Mesenchymal stem cell (in vitro differentiated cells and primary cell): ENCODE results near the gene MACROD2.
"Not testable (repeated sequence)": the region's sequence is repeated elsewhere in the genome, so short reads cannot be mapped to it uniquely, and the experiment has no call there.

Source experiments
- DNase-seq: peaks from one replicate; pipeline ENCODE4 v3.0.0-alpha.2; 2013
- H2AFZ ChIP-seq: one replicate; pipeline ENCODE4 v1.6.1; 2013; ENCODE audit warnings: low read depth, mild to moderate bottlenecking, control low read depth, inconsistent platforms, low read length, moderate library complexity
- H2AK5ac ChIP-seq: 2 replicates; pipeline ENCODE4 v1.6.1; 2013; ENCODE audit warnings: low read length, moderate library complexity, mild to moderate bottlenecking, inconsistent platforms; ENCODE audit not compliant: severe bottlenecking
- H2BK120ac ChIP-seq: one replicate; pipeline ENCODE4 v1.6.1; 2013; ENCODE audit warnings: low read depth, mild to moderate bottlenecking, inconsistent platforms, low read length, moderate library complexity
- H2BK12ac ChIP-seq, 2 experiments: one replicate each; pipeline ENCODE4 v1.6.1; 2013; ENCODE audit warnings: inconsistent platforms in 2 of 2, low read length in 2 of 2, mild to moderate bottlenecking in 2 of 2, moderate library complexity in 2 of 2, control low read depth in 1 of 2
- H2BK15ac ChIP-seq: one replicate; pipeline ENCODE4 v1.6.1; 2013; ENCODE audit warnings: mild to moderate bottlenecking, low read depth, inconsistent platforms; ENCODE audit not compliant: poor library complexity, severe bottlenecking
- H2BK5ac ChIP-seq: 2 replicates; pipeline ENCODE4 v1.6.1; 2013; ENCODE audit warnings: low read depth, mild to moderate bottlenecking, low read length, control low read depth, inconsistent platforms; ENCODE audit not compliant: poor library complexity, severe bottlenecking
- H3K14ac ChIP-seq, 2 experiments: one replicate each; pipeline ENCODE4 v1.6.1; 2013; ENCODE audit warnings: inconsistent platforms in 2 of 2, low read length in 2 of 2, control low read depth in 1 of 2, mild to moderate bottlenecking in 1 of 2, moderate library complexity in 1 of 2
- H3K18ac ChIP-seq, 2 experiments: one replicate each; pipeline ENCODE4 v1.6.1; 2013; ENCODE audit warnings: inconsistent platforms in 2 of 2, low read length in 2 of 2, control low read depth in 1 of 2, low read depth in 1 of 2, mild to moderate bottlenecking in 1 of 2
- H3K23ac ChIP-seq, 2 experiments: one replicate each; pipeline ENCODE4 v1.6.1; 2013; ENCODE audit warnings: inconsistent platforms in 2 of 2, low read length in 2 of 2, mild to moderate bottlenecking in 2 of 2, moderate library complexity in 2 of 2, control low read depth in 1 of 2
- H3K27ac ChIP-seq: 2 replicates; pipeline ENCODE4 v1.5.1; 2013; ENCODE audit warnings: mild to moderate bottlenecking, moderate library complexity, low read length, control low read depth, inconsistent platforms; ENCODE audit not compliant: poor library complexity, severe bottlenecking
- H3K27me3 ChIP-seq, 2 experiments: 2 replicates each; pipeline versions ENCODE4 v1.6.1 to v1.7.0; 2013; ENCODE audit warnings: low read length in 2 of 2, mild to moderate bottlenecking in 2 of 2, moderate library complexity in 2 of 2, control low read depth in 1 of 2, inconsistent platforms in 1 of 2; ENCODE audit not compliant: control insufficient read depth in 1 of 2, insufficient read depth in 1 of 2
- H3K36me3 ChIP-seq, 2 experiments: 2 replicates each; pipeline versions ENCODE4 v1.6.1 to v1.7.0; 2013; ENCODE audit warnings: low read length in 2 of 2, control low read depth in 1 of 2, inconsistent platforms in 1 of 2, low read depth in 1 of 2, mild to moderate bottlenecking in 1 of 2; ENCODE audit not compliant: insufficient read depth in 2 of 2, control insufficient read depth in 1 of 2
- H3K4ac ChIP-seq, 2 experiments: one replicate each; pipeline ENCODE4 v1.6.1; 2013; ENCODE audit warnings: inconsistent platforms in 2 of 2, low read length in 2 of 2, mild to moderate bottlenecking in 2 of 2, moderate library complexity in 2 of 2, control low read depth in 1 of 2, low read depth in 1 of 2
- H3K4me1 ChIP-seq: 2 replicates; pipeline ENCODE4 v1.6.1; 2013; ENCODE audit warnings: low read depth, low read length, control low read depth; ENCODE audit not compliant: control insufficient read depth, insufficient read depth
- H3K4me2 ChIP-seq: 2 replicates; pipeline ENCODE4 v1.6.1; 2013; ENCODE audit warnings: low read length, mild to moderate bottlenecking, inconsistent platforms; ENCODE audit not compliant: poor library complexity, severe bottlenecking
- H3K4me3 ChIP-seq, 2 experiments: 2 replicates each; pipeline versions ENCODE4 v1.5.1 to v1.7.0; 2013; ENCODE audit warnings: low read length in 2 of 2, mild to moderate bottlenecking in 2 of 2, control low read depth in 1 of 2, low read depth in 1 of 2; ENCODE audit not compliant: insufficient read depth in 1 of 2
- H3K79me1 ChIP-seq: replicated peaks from 2 replicates; pipeline ENCODE4 v1.6.1; 2013; ENCODE audit warnings: mild to moderate bottlenecking, control low read depth, low read length, inconsistent platforms; ENCODE audit not compliant: poor library complexity, severe bottlenecking
- H3K9ac ChIP-seq: 2 replicates; pipeline ENCODE4 v1.7.0; 2013; ENCODE audit warnings: mild to moderate bottlenecking, low read length, moderate library complexity
- H3K9me3 ChIP-seq: 2 replicates; pipeline ENCODE4 v1.7.0; 2013; ENCODE audit warnings: mild to moderate bottlenecking, low read length; ENCODE audit not compliant: control insufficient read depth
- H4K8ac ChIP-seq: one replicate; pipeline ENCODE4 v1.6.1; 2013; ENCODE audit warnings: inconsistent platforms, mild to moderate bottlenecking, low read length, moderate library complexity
- H4K91ac ChIP-seq: one replicate; pipeline ENCODE4 v1.6.1; 2013; ENCODE audit warnings: mild to moderate bottlenecking, low read length, inconsistent platforms
- WGBS: methylation state at CpG from one replicate; pipeline ENCODE4 v1.1.7; 2013; ENCODE audit warnings: mixed read lengths; 5-methylcytosine and 5-hydroxymethylcytosine counted together

The MACROD2 gene

DNA sequence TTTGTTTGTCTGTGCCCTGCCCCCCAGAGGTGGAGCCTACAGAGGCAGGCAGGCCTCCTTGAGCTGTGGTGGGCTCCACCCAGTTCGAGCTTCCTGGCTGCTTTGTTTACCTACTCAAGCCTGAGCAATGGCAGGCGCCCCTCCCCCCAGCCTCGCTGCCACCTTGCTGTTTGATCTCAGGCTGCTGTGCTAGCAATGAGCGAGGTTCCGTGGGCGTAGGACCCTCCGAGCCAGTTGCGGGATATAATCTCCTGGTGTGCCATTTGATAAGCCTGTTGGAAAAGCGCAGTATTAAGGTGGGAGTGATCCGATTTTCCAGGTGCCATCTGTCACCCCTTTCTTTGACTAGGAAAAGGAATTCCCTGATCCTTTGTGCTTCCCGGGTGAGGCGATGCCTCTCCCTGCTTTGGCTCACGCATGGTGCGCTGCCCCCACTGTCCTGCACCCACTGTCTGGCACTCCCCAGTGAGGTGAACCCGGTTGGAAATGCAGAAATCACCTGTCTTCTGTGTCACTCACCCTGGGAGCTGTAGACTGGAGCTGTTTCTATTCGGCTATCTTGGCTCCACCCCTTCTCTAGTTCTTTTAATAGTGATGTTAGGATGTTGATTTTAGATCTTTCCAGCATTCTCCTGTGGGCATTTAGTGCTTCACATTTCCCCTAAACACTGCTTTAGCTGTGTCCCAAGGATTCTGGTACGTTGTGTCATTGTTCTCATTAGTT lies 471.9 kb downstream of the MACROD2 start:
- H3K9ac ChIP-seq, H3K18ac ChIP-seq: not testable (repeated sequence)
- WGBS, result 90% methylated on average over 17 of the region's 17 CpGs

DNA sequence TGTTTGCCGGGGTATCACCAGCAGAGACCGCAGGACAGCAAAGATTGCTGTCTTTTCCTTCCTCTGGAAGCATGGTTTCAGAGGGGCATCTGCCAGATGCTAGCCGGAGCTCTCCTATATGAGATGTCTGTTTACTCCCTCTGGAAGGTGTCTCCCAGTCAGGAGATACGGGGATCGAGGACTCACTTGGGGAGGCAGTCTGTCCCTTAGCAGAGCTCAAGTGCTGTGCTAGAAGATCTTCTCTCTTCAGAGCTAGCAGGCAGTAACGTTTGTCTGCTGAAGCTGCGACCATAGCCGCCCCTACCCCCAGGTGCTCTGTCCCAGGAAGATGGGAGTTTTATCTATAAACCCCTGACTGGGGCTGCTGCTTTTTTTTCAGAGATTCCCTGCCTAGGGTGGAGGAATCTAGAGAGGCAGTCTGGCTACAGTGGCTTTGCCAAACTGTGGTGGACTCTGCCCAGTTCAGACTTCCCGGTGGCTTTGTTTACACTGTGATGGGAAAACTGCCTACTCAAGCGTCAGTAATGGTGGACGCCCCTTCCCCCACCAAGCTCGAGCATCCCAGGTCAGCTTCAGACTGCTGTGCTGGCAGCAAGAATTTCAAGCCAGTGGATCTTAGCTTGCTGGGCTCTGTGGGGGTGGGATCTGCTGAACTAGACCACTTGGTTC lies 475.0 kb downstream of the MACROD2 start:
- Histone ChIP-seq H3K18ac (no peak overlapping the region), H2BK12ac (no peak overlapping the region), H3K4ac (no peak overlapping the region), H3K4me3 (peak overlapping the region in 1 of 2 experiments; percentile 14), H3K14ac (peak overlapping the region in 1 of 2 experiments; percentile 15), H4K8ac (no peak overlapping the region), H2BK15ac (no peak overlapping the region), H2BK120ac (no peak overlapping the region), H4K91ac (no peak overlapping the region), H3K27me3 (no peaks in the 10 kb centered on the region), H3K79me1 (no peaks in the 10 kb centered on the region), H2BK5ac (no peak overlapping the region), H3K27ac (no peak overlapping the region), H2AK5ac (no peak overlapping the region), H3K4me2 (no peak overlapping the region), H3K23ac (no peak overlapping the region), H3K9me3 (no peaks in the 10 kb centered on the region), H3K4me1 (no peaks in the 10 kb centered on the region), H3K9ac (no peak overlapping the region), H3K36me3 (no peaks in the 10 kb centered on the region), H2AFZ (no peak overlapping the region)
- no peak for DNase-seq
- WGBS, result 78% methylated on average over 12 of the region's 12 CpGs

More for the DNA sequence above, 471.9 kb downstream of the MACROD2 start:
- H2AK5ac ChIP-seq, DNase-seq, H3K79me1 ChIP-seq, H4K8ac ChIP-seq, H2BK5ac ChIP-seq, H2BK120ac ChIP-seq, H2AFZ ChIP-seq, H3K4me3 ChIP-seq, H3K14ac ChIP-seq, H3K4me1 ChIP-seq, H3K36me3 ChIP-seq, H2BK15ac ChIP-seq, H3K4ac ChIP-seq, H3K23ac ChIP-seq, H3K27ac ChIP-seq, H3K9me3 ChIP-seq, H3K4me2 ChIP-seq, H4K91ac ChIP-seq, H3K27me3 ChIP-seq, H2BK12ac ChIP-seq: not testable (repeated sequence)

DNA sequence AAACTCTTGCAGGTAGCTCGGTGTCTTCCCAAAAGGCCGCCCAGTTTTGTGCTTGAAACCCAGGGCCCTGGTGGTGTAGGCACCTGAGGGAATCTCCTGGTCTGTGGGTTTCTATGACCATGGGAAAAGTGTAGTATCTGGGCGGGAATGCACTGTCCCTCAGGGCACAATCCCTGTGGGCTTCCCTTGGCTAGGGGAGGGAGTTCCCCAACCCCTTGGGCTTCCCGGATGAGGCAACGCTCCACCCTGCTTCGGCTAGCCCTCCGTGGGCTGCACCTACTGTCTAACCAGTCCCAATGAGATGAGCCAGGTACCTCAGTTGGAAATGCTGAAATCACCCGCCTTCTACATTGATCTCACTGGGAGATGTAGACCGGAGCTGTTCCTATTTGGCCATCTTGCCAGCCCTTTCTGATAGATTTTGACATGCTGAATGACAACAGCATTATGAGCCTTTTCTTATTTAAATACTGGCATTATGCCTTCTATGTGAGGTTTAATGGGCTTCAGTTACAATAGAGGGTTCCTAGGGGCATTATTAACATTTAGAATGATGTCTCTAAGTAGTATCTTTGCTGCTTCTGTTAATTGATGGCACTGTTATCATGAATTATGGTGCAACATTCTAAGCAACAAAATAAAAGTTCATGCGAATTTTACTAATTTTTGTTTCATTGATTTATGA lies 475.8 kb downstream of the MACROD2 start:
- H3K27me3 ChIP-seq, result no peaks in the 10 kb centered on the region
- H3K27ac ChIP-seq, result no peak overlapping the region
- no peak for DNase-seq
- no peak overlapping the region for H3K14ac ChIP-seq
- no peak overlapping the region for H3K4me3 ChIP-seq
- H2BK120ac ChIP-seq, result no peak overlapping the region
- no peaks in the 10 kb centered on the region for H3K9me3 ChIP-seq
- H2BK12ac ChIP-seq, result no peak overlapping the region
- no peak overlapping the region for H3K4ac ChIP-seq
- no peak overlapping the region for H2BK15ac ChIP-seq
- 81% methylated on average over 9 of the region's 10 CpGs for WGBS
- no peak overlapping the region for H3K23ac ChIP-seq
- H2BK5ac ChIP-seq, result peak overlapping the region; percentile 31
- H2AFZ ChIP-seq, result no peak overlapping the region
- H2AK5ac ChIP-seq, result no peak overlapping the region
- H3K79me1 ChIP-seq, result no peaks in the 10 kb centered on the region
- H4K91ac ChIP-seq, result no peak overlapping the region
- no peaks in the 10 kb centered on the region for H3K4me1 ChIP-seq
- H4K8ac ChIP-seq, result no peak overlapping the region
- H3K36me3 ChIP-seq, result no peaks in the 10 kb centered on the region
- H3K18ac ChIP-seq, result no peak overlapping the region
- H3K9ac ChIP-seq, result no peak overlapping the region
- H3K4me2 ChIP-seq, result no peak overlapping the region

DNA sequence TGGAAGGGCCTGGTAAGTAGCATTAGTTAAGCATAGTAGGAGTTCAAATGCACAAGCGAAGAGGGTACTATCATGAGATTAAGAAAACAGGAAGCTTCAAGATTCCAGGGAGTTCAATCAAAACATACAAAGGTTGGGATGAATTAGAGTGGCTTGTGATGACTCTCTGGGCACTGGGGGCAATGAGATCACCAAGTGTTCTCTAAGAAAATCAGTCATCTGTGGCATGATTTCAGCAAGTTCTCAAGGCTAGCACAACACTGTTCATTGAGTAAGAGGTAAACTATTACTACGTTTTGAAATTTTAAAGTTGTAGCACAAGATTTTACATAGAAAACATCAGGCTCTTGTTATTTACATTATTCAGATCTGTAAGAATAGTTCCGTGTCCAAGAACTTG lies 481.8 kb downstream of the MACROD2 start:
- no peaks in the 10 kb centered on the region for H3K9me3 ChIP-seq
- no peak overlapping the region for H3K14ac ChIP-seq
- no peak overlapping the region for H4K8ac ChIP-seq
- H3K27me3 ChIP-seq, result no peaks in the 10 kb centered on the region
- peaks cover 3% of the 10 kb centered on the region for H3K4me1 ChIP-seq
- H3K23ac ChIP-seq, result no peak overlapping the region
- 58% methylated on average over 1 of the region's 3 CpGs for WGBS
- H3K27ac ChIP-seq, result peak overlapping the region; percentile 81
- H3K4me3 ChIP-seq, result no peak overlapping the region
- no peaks in the 10 kb centered on the region for H3K79me1 ChIP-seq
- H2BK15ac ChIP-seq, result no peak overlapping the region
- H3K18ac ChIP-seq, result no peak overlapping the region
- no peak overlapping the region for H2AK5ac ChIP-seq
- H3K4ac ChIP-seq, result no peak overlapping the region
- no peak overlapping the region for H2BK120ac ChIP-seq
- no peaks in the 10 kb centered on the region for H3K36me3 ChIP-seq
- peak; percentile 5 for DNase-seq
- H2BK5ac ChIP-seq, result no peak overlapping the region
- no peak overlapping the region for H2AFZ ChIP-seq
- H3K4me2 ChIP-seq, result no peak overlapping the region
- H3K9ac ChIP-seq, result no peak overlapping the region
- no peak overlapping the region for H2BK12ac ChIP-seq
- H4K91ac ChIP-seq, result no peak overlapping the region
